Uterus (tissue), 2 donors: ENCODE results near the gene NCOA3.

Experiments
- POLR2A ChIP-seq, 2 donors: fragments of 450-650 bp; IDR thresholded peaks; one replicate each; pipeline ENCODE4 v1.6.1; 2016; ENCODE audit warnings: antibody characterized with exemption in 2 of 2, mild to moderate bottlenecking in 1 of 2, moderate library complexity in 1 of 2
- TF ChIP-seq, protein P1 (sequence below), 4 experiments: fragments of 200-600 bp in 2 of 4; fragments of 450-650 bp in 2 of 4; sonication (generic) in 2 of 4; IDR thresholded peaks; one replicate each; pipeline ENCODE4 v1.5.1; 2016 to 2019; ENCODE audit warnings: antibody characterized with exemption in 4 of 4, mild to moderate bottlenecking in 2 of 4, moderate library complexity in 1 of 4

DNA sequence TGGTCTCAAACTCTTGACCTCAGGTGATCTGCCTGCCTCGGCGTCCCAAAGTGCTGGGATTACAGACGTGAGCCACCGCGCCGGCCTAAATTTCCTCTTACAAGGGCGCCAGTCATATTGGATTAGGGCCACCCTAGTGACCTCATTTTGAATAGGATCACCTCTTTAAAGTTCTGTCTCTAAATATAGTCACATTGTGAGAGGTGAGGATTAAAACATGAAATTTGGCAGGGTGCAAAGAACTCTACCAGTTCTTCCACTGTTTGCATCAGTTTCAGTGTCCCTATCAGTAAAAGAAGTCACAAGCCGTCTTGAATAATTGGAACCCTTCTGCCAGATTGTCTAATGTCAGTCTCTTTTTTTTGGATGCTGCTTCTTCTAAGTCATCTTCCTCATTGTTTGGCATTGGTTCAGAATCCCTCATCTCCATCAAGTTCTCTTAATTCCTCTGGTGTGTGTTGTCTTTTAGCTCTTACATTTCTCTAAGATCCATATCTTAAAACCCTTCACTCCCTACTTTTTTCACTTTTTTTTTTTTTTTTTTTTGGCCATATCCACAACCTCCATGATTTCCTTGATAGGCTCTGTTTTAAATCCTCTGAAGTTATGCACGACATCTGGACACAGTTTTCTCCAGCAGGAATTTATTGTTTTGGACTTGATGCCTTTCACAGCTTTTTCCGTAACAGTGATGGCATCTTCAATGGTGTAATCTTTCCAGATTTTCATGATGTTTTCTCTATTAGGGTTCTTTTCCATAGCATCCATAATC lies 56.8 kb downstream of the NCOA3 start:
- TF ChIP-seq, protein P1, sequence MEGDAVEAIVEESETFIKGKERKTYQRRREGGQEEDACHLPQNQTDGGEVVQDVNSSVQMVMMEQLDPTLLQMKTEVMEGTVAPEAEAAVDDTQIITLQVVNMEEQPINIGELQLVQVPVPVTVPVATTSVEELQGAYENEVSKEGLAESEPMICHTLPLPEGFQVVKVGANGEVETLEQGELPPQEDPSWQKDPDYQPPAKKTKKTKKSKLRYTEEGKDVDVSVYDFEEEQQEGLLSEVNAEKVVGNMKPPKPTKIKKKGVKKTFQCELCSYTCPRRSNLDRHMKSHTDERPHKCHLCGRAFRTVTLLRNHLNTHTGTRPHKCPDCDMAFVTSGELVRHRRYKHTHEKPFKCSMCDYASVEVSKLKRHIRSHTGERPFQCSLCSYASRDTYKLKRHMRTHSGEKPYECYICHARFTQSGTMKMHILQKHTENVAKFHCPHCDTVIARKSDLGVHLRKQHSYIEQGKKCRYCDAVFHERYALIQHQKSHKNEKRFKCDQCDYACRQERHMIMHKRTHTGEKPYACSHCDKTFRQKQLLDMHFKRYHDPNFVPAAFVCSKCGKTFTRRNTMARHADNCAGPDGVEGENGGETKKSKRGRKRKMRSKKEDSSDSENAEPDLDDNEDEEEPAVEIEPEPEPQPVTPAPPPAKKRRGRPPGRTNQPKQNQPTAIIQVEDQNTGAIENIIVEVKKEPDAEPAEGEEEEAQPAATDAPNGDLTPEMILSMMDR (IDR thresholded peaks at IDR 0.05), result no peak
- TF ChIP-seq POLR2A (IDR thresholded peaks at IDR 0.05), result no peak
